NCI-H748 (cell line): ENCODE results near the gene STXBP4.

Experiments
- DNase-seq: peaks from one replicate; lab custom pipeline; 2025; ENCODE audit not compliant: unreplicated experiment; lab: John Stamatoyannopoulos, UW

Gene STXBP4

DNA sequence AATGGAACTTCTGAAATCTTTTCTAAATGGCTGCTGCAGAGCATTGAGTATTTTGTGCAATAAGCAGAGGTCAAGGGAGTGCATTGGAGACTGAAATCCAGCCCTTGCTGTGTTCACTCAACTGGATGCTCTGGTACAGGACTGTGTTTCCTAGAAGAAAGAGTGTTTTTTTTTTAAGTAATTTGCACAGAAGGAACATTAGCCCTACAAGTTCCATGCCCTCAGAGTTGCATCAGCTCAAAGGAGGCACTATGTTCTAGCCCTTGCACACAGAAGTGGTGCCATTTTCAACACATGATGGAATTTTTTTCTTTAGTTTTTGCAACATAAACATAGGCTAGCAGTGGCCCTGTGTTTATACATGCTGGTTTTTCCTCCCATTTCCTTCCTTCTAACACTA is 152.1 kb downstream of the STXBP4 start:
- no peak for DNase-seq

DNA sequence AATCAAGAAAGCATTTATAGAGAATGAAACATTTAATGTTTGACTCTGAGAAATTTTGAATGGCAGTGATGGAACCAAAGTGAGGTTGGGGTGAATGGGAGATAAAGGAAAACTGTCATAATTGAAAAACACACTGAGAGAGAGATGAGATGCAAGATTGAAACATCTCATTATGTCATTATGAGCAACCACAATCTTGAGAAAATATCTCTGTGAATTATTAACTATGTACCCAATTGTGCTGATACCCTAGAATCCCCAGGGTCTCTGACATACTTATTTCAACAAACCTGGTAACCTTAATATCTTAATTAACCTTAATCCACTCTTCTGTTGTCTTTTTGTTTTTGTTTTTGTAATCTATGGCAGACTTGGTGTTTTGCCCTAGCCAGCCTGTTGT is 152.7 kb downstream of the STXBP4 start:
- DNase-seq: no peak

DNA sequence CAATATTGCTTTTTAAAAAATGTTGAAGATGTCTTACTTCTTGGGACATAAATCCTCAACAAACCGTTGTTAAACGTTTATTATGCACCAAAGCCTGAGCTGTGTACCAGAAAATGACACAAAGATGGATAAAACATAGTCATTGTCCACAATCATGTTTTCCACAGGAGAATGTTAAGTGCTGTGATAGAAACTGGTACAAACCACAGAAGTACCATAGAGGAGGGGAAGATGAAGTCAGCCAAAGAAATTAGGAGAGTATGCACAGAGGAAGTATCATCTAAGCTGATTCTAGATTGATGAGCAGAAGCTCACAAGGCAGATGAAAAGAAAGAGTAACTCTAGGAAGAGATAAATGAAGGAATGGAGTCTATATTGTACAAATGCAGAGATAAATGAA is 153.5 kb downstream of the STXBP4 start:
- DNase-seq: no peak

DNA sequence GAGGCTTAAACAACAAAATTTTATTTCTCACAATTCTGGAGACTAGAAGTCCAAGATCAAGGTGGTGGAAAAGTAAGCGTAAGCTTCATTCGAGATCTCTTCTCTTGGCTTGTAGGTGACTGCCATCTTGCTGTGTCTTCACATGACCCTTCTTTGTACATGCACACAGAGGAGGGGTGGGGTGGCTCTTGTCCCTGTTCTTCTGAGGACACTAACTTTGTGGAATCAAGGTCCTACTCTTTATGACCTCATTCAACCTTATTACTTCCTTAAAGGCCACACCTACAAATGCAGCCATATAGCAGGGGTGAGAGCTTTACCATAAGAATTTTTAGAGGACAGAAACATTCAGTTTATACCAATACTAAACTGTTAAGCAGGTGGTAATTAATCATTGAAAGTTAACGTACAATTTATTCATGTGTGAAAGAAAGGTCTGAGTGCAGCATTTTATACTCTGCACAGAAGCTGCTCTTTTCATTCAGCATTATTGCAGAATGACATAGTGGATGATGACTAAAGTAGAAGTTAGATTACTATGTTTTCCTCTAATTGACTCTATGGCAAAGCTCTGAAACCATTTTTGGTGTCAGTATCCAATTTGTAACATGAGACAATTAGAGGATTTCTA is 156.3 kb downstream of the STXBP4 start:
- no peak for DNase-seq

DNA sequence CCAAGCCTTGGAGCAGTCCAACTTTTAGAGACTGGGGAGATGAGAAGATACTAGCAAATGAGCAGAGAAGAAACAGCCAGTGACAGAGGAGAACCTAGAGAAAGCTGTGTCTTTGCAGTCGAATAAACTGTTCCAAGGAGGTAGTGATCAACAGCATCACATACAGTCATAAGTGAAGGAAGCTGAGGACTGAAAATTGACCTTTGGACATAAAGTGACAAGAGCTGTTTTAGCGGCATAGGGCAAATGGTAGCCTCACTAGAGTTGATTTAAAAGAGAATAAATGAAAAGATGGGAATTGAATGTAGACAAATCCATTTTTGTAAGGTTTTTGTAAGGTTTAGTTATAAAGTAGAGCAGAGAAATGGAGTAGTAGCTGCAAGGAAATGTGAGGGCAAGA is 165.0 kb downstream of the STXBP4 start:
- no peak for DNase-seq

DNA sequence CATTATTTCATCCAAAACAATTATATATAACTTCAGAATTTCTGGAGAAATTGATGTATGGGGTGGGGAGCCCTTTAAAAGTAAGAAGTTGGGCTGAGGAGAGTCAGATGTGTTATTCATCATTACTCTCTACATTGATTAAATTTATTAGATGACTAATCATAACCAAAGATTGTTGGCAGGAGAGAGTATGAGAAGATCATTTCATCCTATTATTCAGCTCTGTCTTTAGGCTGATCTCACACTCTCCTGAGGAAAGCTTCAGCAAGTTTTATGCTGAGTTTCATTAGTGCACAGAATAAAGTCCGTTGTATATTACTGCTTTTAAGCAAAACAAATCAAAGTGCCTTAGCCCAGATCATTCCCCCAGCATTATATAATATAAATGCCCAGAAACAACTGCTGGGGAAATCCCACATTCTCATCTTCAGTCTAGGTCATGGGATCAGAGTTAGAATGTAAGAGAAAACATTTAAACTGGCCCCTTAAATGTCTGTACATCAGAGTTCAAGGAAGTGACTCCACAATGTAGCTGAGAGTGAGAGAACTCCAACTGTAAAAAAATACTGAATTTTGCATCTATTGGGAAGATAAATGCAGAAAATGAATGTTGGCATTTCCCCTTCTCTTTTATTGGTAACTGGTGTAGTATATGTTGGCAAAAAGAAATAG is 166.1 kb downstream of the STXBP4 start:
- DNase-seq: no peak

DNA sequence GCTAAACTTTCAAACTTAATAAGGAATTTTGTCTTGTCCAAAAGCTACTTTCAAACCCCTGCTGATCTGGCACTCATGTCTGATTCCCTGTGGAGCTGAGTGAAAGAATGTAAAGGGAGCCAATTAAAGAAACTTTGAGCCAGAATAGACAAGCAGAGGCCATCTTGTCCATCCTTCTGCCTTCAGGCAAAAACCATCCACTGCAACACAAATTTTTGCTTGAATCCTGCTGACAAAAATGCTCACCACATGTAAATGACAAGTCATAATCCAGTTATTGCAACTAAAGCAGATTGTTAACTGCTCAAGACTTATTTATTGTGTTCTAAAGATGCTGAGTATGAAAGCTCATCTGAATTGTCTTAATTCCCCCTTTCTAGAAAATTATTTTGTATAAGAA is 172.2 kb downstream of the STXBP4 start:
- DNase-seq: no peak

DNA sequence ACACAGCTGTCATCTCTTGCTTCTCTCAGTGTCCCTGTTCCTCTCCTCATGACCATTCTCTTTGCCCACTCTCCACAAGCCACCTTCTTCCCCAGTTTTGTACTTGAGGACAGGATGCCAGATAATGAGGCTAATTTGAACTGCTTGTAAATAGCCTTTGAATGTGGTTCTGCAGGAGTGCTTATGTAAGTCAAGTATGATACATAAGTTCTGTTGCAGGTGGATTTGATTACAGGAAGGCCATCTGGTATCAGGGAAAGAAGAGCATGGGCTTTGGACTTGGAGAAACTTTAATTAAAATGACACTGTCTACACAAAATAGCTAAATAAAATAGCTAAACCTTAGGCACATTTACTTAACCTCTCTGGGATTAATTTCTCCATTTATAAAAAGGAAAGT is 176.0 kb downstream of the STXBP4 start:
- DNase-seq: peak; percentile 15

DNA sequence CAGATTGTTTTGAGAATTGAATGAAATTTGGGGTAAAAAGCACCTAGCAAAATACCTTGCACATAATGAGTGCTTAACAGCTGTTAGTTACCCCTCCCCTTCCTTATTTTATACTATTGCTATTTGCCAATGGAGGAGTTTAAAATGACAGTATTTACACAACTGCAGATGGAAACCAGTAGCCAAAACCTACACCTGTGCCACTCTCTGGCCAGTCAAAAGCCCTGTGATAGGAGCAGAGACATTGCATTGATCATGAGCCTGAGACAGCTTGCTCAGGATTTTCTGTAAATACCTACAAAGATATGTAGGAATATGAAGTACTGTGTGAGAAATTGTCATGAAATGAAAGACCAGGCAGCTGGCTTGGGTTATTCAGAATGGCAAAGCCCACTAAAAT is 180.9 kb downstream of the STXBP4 start:
- peak; percentile 15 for DNase-seq

DNA sequence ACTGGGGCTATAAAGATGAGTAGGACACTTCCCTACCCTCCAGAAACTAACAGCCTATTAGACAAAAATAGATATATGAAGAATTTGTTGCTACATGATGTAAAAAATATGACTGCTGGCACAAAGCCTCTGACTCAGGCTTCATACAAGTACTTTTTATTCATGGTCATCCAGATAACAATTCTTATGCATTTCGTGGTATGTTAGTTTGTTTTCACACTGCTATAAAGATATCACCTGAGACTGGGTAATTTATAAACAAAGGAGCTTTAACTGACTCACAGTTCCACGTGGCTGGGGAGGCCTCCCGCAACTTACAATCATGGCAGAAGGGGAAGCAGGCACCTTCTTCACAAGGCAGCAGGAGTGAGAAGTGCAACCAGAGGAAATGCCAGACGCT is 183.7 kb downstream of the STXBP4 start:
- DNase-seq: no peak

DNA sequence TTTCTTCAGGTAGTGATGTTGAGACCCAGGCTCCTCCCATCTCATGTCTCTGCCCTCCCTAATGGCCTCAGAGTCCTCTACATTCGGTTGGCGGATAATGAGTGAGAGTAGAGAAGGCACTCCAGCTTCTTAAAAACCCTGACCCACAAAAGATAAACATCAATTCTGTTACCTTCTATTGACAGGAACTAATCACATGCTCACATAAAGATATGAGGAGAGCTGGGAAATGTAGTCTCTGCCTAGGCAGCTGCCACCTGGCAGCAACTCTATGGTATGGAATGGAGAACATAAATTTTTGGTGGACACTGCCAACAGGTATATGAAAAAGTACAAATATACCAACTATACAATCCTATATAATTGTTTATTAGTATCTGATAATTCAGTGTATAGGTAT is 185.5 kb downstream of the STXBP4 start:
- DNase-seq: peak; percentile 16

DNA sequence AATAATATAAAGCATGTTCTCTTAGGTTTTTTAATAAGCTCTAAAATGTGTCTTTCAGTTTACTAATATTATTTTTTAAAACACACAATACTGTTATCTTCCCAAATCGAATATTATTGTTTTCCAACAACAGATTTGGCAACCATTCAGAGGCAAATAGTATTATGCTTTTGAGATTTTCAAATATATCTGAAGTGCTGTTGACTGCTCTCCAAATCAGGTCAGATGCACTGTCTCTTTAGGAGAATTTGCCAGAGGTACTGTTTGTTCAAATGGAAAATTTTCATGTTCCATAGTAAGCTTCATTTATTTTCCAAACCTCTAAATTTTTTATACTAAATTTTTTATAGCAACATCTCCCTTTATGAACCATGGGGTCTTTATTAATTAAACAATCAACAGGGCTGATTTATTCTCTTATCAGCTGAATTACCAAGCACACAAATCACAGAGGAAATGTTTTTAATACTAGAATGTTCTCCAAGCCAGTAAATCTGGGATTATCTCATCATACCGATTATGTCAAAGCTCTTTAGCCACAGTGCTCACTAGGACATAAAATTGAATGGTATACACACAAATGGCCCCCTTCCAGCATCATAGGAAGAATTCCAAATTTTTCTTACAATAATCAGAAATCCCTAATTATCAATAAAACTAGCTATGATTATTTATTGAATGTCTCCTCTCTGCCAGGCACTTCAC is 187.4 kb downstream of the STXBP4 start:
- no peak for DNase-seq

DNA sequence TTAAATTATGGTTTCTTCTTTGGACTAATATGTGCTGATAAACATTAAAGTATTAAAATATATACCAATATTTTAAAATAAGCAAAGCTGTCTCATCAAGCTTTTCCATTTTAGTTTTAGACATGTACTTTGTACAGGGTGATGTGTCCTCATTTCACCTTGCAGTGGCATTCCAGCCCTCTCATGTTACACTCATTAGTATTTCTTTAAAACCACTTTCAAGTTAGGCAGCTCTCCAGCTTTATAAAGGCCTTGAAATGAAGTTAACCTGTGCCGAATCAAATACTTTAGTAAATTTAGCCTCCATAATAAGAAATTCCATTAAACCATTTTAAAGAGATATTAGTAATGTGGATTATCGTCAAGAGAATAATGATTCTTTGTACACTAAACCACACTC is 188.6 kb downstream of the STXBP4 start:
- DNase-seq: no peak

DNA sequence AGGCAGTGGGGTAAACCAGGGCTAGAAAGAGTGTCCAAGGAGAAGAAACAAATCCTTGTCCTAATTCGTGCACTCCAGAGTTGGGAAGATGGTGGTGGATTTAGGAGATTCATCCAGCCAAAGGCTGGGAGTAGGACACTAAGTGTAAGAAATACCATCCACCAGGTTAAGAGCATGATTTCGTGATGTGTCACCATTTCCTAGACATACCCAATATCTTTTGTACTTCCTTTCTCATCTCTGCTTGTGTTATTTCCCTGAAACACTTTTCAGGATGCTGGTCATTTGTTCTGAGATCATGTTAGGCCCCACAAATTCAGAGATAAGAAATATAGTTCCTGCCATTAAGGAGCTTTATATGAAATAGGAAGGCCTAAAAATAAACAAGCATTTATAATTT is 189.9 kb downstream of the STXBP4 start:
- no peak for DNase-seq

DNA sequence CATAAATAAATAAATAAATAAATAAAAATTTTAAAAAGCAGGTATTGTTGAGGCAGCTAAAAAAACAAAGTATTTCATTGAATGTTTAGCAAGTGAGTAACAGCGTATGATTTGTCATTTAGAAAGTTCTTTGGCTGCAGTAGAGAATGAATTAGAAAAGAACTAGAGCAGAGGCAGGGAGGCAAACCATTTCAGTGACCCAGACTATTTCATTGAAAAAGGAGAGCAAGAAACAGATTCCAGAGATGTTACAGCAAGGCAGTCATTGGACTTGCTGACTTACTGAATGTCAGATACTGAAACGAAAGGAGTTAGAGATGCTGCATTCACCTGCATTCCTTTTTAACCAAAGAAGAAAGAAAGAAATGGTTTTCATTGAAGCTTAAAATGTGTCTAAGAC is 190.7 kb downstream of the STXBP4 start:
- no peak for DNase-seq

DNA sequence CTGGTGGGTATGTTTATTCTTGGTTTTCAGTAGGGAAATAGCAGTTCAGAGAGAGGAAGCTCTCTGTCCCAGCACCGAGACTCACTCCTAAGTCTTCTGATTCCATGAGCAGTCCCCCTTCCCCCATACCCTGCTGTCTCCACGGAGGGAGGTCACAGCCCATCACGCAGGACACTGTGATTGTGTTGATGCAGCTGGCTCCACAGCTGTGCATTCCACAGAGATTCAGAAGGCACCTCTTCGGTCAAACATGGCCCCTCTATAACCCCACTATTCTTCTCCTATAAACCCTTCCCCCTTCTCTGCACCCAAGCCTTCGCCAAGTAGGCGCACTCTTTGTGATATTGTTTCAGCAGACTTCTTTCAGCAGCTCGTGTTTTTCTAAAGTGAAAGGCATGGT is 191.9 kb downstream of the STXBP4 start:
- DNase-seq: no peak

DNA sequence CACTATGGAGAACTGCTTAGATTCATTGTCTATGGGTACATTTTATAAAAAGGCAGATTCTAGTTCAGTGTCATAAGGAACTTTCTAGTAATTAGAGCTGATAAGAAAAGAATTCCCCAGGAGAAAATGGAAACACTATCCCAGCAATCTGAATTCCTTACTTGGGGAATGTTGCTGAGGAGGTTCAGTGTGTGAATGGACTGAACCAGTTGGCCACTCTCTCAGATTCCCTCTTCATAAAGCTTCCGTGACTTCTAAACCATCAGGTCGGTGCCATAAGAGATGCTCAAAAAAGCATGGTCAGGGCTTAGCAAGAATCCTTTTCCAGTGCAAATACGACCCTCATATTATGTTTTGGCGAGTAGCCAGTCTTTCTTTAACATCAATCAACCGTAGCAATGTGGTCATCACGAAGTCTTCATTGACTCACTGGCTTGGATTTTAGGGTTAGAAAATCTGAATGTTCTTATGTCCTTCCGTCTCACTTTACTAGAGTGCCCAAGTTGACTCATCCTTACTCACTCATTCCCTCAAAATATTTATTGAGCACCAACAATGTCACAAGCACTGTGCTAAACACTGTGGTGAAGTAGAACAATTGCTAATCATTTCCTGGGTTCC is 193.5 kb downstream of the STXBP4 start:
- peak; percentile 10 for DNase-seq

DNA sequence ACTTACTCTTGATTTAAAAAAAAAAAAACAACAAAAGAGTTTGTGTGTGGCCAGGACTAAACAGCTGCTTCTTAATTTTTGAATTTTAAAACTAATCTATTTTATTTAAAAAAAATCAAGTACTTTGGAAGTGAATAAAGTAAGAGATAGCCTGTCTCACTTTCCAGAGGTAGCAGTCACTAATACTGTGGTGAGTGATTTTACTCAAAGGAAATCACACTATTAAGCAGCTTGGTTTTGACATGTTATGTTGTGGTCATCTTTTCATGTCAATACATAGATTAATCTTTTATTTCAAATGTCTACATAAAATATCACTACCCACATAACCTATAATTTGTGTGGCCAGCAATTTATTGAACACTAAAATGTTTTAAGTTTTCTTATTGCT is 194.0 kb downstream of the STXBP4 start:
- DNase-seq: no peak

DNA sequence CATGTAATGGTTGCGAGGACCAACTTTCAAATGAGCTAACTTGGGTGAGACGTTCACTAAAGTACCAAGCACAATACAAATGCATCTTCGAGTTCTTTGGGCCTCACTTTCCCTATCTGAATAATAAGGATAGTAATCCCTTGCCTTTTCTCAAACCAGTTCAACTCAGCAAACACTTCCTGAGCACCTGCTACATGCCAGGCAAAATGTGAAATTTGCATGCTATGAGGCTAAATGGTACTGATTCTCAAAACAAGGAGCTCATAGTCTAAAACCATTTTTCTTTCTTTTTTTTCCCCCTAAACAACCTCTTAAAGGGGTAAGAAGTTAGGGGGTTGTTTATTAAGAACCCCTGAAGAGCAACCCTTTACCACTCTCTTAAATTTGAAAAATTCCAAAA is 194.8 kb downstream of the STXBP4 start:
- DNase-seq: no peak

DNA sequence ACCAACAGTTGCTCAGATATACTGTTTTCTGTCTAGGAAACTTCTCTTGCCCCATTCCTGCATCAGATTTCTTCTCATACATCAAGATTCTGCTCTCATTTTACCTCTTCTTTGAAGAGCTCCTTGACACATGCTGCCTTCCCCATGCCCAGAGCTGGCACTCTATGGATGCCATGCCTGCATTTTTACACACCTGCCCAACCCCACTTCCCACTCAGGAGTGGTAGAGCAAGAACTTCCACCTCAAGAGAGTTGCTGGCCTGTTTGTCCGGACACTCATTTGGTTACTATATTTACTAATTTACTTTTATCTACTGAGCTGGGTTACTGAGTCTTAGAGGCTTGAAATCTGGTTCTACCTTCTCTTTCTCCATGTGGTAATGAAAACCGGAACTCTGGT is 197.9 kb downstream of the STXBP4 start:
- no peak for DNase-seq

DNA sequence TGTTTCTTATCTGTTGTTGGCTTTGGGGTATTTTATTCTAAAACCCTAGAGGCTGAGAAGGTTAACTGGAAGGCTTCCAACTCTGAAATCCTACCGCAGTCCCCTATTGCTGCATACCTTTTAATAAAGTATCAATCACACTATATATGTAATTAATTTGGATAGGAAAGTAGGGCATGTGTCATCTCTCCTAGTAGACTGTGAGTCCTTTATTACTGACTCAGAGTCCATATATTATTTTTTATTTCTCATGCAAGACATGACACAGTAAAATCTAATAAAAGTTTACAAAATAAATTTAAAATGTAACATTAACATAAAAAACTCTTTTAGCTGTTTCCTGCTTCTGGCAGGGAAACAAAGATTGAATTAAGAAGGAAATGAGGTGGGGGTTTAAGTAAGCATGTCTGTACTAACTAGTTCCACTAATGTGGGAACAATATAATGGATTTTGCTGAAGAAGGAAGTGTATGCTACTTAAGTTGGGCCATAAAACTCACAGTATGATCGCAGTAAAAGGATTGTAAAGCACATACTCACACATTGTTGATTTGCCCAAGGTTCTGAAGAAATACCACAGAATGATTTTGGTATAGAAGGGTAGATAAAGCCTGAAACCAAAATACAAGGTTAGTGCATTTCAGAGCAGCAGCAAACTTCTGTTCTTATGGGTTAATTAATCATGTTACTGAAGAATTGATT is 198.6 kb downstream of the STXBP4 start:
- no peak for DNase-seq
